GM21390 (cell line): ENCODE data around the gene GALNT14.
"Not testable (repeated sequence)": the region's sequence is repeated elsewhere in the genome, so short reads cannot be mapped to it uniquely, and the experiment has no call there.

ENCODE experiments used
- ATAC-seq: cut with Tn5 transposase; IDR thresholded peaks from one replicate; pipeline ENCODE4 v1.9.1; 2021; ENCODE audit not compliant: unreplicated experiment

Gene GALNT14, protein sequence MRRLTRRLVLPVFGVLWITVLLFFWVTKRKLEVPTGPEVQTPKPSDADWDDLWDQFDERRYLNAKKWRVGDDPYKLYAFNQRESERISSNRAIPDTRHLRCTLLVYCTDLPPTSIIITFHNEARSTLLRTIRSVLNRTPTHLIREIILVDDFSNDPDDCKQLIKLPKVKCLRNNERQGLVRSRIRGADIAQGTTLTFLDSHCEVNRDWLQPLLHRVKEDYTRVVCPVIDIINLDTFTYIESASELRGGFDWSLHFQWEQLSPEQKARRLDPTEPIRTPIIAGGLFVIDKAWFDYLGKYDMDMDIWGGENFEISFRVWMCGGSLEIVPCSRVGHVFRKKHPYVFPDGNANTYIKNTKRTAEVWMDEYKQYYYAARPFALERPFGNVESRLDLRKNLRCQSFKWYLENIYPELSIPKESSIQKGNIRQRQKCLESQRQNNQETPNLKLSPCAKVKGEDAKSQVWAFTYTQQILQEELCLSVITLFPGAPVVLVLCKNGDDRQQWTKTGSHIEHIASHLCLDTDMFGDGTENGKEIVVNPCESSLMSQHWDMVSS

DNA sequence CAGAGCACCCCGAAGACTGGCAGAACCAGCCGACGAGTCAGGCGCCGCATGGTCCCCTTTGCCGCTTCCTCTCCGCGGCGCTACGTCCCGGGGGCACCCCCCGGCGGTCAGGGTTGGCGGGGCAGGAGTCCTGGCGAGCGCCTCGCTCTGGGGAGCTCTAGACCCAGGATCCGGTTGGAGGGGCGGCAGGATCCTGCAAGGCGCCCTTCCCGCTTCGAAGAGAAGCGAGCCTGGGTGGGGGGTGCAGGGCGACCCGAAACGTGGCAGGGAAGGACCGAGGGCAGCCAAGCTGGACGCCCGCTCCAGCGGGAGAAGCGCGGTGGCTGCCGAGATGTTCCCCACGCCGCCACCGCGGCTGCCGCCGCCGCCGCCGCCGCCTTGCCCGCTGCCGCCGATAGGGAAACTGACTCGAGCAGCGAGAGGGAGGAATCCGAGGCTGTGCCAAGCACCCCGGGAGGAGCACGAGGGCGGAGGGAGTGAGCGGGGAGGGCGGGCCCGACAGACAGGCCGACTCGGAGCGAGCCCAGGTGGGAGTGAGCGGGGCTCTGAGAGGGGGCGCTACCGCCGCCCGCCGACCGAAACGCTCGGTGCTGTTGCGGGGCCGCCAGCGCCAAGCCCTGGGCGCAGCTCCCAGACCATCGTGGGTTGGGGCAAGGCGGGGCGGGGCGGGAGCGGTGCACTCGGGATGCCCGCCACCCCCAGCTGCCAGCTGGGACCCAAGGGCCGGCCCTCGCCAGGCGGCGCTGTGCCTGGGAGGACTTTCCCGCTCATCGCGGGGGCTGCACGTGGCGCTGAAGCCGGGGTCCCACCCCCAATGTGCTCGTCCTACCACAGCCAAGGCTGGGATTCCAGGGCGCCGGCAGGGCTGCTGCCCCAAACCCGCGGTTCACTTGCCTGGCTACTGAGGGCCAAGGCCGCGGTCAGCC, at the start of gene GALNT14:
TSS of gene GALNT14 (minus strand) at position 404 of the 926 bp plus-strand sequence. CDS start at position 50, 354 bp downstream.
- peak; percentile 68 for ATAC-seq

DNA sequence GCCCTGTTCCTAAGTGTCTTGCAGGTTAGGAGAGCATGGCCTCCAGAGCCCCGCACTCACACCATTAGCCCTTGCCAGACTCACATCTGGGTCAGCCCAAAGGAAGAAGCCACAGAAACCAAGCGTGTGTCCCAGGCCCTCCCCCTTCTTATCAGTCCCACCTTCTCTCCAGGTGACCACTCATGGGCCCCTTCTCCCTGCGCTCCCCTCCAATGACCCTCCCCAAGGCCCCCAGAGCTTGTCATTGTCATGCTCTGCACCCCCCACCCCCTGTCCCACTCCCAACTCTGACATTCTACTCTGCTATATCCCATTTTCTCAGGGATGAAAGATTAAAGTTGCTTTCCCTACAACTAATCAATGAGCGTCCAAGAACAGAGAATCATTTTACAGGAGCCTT, 48.9 kb upstream of the GALNT14 start:
- ATAC-seq, result no peak

DNA sequence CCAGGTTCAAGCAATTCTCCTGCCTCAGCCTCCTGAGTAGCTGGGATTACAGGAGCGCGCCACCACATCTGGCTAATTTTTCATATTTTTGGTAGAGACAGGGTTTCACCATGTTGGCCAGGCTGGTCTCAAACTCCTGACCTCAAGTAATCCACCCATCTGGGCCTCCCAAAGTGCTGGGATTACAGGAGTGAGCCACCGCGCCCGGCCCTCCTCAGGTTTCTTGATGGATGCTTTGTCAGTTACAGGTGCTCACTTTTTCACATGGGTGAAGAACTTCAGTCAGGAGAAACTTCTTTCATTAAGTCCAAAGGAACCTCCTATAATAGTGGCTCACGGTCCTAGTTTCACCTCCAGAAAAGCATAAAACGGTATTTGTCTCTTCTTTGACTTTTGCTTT, 45.7 kb upstream of the GALNT14 start:
- ATAC-seq, result not testable (repeated sequence)

DNA sequence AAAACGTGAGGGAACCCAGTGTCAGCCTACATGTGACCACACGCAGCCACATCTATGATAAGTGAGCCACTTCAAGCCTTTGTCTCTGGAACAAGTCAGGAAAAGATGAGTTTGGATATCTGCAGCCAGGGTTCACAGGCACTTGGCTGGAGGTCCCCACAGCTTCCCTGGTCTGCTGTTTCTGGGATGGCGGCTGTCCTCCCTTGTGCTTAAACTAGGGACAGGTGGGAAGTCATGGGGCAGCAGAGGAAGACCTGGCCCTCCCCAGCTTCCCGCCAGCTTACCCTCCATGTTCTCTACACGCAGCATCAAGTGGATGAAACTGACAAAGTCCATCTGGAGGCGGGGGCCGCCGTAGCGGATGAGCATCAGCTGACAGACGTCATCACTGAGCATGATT, 38.5 kb upstream of the GALNT14 start:
- ATAC-seq, result no peak

DNA sequence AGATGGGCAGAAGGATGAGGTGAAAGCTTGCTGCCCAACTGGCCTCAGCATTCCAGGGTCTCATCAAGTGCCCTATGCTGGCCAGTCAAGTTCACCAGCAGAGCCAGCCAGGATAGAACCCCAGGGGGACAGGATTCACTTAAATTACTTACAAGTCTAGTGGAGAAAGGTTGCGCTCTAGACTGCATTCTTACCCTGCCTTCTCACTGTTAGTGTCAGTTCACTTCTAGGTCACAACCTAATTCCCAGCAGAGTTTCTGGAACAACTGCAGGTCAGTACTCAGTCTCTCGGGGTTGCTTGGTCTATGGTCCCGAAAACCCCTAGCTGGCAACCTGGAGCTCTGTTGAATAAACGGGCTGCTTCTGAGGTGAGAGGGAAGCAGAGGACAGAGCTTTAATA, 32.9 kb upstream of the GALNT14 start:
- ATAC-seq, result no peak

DNA sequence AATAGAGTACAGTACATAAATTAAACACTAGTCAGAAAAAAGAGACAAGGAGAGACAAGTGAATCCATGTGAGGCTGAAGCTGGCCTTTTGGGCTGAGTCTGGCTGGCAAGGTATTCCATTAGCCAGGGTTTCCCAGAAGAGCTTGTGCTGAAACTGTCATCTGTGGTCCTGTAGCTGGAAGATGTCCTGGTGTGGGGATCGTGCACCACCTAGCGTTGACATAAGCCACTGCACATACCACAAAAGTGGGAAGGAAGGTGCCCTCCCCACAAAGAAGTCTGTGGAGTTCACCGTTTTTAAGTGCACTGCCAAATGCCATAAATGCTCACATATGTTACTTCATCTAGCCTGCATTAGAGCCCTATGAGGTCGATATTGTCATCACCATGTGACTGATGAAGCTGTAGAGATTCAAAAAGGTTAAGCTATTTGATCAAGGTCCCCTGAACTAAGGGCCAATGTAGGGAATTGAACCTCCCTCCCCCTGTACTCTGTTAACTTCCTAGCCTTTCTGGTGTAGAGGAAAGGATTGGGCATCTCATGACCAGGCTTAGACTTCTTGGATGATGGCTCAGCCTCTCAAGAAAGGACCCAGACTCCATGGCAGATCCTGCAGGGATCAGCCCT, 31.9 kb upstream of the GALNT14 start:
- ATAC-seq, result peak; percentile 84

DNA sequence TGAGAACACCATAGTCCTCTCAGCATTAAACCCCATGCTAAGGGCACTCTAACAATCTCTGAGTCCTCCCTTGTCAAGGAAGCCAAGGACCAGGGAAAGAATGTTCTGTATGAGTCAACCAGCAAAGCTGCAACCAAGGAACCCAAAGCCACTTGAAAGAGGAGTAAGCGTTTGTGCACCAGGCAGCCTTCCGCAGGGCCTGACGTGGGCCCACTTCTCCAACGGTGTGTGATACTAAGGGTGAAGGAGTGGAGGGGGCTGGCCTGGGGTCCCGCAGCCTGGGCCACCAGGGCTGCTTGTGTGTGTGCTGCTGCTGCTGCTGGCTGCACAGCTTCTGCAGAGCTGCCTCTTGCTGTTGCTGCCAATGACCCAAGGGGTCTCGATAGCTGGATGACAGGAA, 30.1 kb upstream of the GALNT14 start:
- ATAC-seq, result no peak

DNA sequence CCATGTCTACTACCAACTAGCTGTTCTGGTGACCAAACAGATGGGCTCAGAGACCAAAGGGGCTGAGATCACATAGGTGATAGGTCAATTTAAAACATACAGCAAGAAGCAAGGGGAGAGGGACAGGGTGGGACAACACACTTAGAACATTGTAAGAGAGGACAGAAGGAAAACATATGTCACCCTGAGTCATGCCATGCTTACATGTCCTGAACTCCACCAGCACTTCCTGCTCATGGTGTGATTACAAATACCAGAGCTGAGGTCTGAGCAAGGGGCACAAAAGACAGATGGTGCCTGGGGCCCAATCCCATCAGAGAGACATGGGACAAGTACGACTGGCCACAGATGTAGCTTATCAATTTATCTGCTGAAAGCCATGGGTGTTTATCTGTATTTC, 28.7 kb upstream of the GALNT14 start:
- no peak for ATAC-seq

DNA sequence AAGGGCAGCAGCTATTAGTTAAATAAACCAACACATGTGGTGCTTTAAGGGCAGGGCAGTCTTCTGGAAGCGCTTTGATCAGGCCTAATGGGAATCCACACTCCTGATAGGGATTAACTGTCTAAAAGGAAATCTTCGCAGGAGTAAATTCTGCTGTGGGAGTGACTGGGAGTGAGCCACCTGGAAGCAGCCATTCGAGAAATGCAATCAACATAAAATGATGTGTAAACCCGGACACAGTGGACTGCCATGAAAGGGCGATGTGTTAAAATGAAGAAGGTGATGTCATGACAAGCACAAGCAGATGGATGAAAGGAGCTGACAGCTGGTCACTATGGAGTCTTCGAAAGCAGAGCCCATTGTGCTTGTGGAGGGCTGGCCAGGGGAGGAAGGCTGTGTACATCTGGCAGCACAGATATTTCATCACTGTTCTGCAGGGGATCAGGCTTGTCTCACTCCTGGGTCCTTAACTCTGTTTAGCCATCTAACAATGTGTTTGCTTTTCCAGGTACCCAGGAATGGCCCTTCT, 24.8 kb upstream of the GALNT14 start:
- ATAC-seq, result no peak

DNA sequence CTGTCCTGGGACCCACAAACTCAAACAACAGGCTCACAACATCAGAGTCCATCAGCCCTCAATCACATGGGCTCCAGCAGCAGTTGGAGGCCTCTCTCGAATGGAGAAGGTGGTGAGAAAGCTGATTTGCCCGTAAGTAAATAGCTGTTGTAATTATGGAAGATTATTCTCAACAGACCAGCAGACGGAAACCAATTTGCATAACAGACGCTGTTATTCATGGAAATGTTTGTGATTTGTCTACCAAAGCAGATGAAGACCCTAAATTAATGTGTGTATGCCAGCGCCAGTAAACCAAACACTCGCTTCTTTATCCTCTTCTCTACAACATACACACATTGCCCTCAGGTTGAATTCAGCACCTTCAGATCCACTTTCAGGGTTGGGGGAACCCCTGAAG, 23.4 kb upstream of the GALNT14 start:
- no peak for ATAC-seq

DNA sequence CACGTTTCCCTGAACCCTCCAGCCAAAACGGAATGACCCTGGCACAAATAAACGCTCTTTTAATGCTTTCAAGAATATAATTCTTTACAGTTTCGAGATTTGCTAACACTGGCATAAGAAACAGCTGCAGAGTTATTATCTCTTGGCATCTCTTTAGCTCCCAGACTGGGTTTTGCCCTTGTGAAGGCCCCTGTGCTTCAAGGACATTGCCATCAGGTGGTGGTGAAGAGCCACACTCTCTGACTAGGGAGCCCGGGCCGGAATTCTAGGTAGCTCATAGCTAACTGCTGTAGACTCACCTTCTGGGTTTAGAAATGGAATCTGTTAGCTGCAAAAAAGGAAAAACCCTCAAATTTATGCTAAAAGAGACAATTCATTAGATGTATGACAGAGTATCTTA, 13.3 kb upstream of the GALNT14 start:
- ATAC-seq, result no peak

DNA sequence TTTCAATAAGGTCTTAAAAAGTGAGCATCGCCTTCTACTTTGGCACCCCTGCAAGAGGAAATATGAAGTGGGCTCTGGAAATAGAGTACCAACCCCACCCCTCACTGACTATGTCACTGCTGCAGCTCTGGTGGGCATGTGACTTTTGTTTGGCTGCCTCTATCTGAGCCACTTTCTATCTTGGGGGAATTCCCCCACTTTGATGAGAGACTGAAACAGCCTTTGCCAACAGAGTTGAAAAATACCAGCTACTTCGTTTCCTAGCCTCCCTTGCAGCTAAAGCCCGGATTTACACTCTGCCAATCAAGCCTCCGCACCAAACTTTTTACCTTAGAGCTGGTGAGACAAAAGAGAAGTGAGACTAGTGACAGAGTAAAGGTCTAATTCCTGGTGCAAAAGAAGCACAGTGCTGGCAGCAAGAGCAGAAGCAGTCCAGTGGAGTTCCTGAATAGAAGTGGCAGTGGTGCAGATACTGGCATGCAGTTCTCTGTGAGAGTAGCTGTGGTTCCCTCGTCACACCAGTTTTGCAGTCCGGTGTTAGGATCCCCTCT, 12.0 kb upstream of the GALNT14 start:
- no peak for ATAC-seq

DNA sequence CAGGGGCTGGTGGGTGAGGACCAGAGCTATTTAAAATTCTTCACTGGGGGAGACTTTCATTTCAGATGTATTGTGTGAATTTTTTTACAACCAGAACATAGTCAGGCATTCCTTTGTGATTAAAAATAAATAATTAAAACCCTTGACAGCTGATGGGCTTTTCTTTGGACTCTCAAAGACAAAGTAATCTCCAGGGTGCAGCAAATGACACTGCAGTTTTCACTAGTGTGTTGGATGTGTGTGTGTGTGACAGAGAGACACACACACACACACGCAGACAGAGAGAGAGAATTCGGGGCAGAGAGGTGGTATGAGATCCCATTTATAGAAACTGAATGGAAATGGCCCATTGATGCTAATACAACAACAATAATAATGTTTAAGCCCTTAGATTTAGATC, 10.3 kb upstream of the GALNT14 start:
- ATAC-seq, result no peak

DNA sequence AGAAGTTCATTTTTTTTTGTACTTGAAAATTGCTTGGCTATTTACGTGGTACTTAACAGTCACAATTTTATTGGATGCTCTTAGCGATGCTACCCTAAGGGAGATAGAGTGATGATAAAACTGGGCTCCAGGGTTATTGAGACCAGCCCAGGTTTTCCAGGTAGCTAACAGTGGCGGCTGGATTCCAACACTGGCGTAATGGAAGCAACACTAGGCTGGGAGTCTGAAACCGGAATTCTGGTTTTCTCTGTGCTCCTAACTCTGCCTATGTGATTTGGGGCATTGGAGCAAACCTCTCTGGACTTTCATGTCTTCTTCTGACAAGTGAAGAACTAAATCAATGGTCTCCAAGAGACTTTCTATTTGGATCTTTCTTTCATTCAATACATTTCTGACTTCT, 9.4 kb upstream of the GALNT14 start:
- no peak for ATAC-seq

DNA sequence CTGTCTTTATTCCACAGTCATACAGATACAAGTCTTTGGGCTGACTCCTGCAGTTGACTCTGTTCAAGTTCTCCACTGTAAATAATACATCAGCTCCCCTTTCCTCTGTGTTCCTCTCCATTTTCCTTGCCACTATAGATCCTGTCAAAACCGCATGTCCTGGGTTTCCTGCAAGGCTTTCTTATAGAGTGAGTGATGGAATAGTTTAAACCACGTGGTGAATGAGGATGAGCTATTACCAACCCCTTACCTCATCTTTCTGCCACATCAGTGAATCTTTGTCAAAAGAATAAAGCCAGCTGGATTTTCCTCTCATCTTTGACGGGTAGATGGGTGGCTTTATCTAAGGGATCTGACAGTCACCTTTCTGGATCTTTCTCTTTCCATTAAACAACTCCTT, 3.9 kb upstream of the GALNT14 start:
- no peak for ATAC-seq

DNA sequence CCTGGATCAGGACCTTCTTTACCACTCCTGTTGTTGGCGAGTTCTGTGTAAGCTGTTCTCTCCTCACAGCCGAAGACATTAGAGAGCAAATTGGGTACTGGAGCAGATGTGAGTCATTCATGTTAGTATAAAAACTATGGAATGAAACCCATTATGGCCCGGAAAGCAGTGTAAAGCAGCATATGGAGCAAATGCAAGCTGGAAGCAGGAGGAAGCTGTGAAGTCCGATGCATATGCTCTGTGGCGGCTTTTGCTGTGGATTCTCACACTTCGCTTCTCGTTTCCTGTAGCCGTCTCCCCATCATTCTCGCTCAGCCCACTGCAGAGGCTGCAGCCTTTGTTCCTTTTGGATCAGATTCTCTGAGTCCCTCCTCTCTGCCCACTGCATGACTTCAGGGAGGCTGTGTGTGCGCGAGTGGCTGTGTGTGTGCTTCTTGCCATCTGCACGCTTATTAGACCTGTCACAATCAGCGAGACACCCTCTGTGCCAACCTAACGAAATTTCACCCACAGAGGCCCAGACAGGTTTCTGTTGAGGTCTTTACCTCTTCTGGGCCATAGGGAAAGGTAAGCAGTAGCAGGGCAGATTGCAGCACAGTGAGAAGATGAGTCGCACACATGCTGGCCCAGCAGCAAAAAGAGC, 3.3 kb upstream of the GALNT14 start:
- no peak for ATAC-seq

DNA sequence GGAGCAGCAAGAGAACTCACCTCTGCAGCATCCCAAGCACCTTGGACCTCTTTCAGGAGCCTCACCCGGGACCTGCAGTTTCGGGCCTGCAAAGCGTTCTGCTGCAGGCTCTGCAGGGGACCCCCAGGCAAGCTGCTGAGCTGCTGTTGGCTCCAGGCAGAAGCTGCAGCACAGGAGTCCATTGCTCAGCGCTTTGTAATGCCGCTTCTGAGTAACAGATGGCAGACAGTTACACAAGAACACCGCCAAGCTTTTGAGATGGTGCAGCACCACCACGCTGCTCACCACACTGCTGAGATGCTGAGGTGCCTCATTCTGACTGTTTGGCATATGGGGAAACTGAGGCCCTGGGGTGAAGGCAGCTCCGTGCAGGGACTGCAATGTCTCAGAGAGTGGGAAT, 1.9 kb upstream of the GALNT14 start:
- no peak for ATAC-seq

DNA sequence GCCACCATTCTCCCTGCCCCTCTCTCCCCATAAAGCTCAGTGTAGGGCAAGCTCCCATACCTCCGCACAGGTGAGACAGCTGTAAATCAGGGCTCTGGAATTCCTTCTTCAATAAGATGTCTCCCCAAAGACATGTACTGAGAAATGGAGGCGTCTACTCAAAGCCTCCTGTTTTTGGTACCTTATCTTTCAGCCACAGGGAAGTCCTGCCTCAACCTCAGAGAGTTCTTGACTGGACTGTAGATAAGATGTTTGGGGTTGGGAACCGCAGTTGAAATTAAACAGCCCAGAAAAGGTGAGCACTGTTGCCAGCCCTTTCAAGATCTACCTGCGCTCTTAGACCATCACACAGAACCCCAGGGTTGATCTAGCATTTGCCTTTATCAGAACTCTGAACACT, 1.4 kb upstream of the GALNT14 start:
- no peak for ATAC-seq

DNA sequence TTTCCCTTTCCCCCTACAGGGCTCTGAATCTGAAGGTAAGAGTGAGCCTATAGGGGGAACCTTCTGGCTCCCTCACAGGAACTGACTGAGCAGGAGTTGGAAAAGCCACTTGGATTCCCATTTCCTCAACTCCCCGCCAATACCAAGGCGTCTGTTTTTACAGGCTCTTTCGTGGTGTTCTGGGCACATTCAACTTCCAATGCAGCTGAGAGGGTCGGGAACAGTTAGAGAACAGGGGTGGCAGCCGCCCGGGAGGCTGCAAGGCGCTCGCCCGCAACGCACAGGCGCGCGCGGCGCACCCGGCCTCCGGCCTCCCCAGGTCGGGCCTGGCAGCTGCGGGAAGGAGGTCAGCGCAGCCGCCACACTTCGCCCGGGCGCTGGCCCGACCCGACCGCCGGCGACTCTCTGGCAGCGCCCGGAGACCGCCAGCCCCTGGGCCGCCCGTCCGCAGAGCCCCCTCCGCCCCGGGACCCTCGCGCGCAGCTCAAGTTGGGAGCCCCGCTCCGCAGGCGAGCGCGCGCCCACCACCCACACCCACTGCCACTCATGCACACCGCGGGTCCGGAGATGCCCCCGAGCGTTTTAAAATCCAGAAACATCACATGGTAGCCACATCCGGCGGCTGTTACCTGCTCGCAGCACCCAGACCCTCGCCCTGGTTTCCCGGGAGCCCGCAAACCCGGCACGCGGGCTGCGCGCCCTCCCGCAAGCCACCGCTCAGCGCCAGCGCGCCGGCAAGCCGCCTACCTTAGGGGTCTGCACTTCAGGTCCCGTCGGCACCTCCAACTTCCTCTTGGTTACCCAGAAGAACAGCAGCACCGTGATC, 816 bp downstream of the GALNT14 start:
- ATAC-seq, result no peak
